GM12878 (cell line): ENCODE measurements around the gene NUDT22. TPM values are rescaled to one million over a fixed set of nuclear protein-coding genes. Genes with fewer than 3 reads are reported as not detected.

ENCODE experiments used
- BHLHE40 ChIP-seq, 2 experiments: fragments of 450-650 bp in 1 of 2; IDR thresholded peaks; 2 replicates each; pipeline ENCODE4 v1.6.1; 2011 to 2017; ENCODE audit warnings: low read depth in 2 of 2, borderline replicate concordance in 1 of 2, improper control_type of control experiment in 1 of 2, low read length in 1 of 2, mild to moderate bottlenecking in 1 of 2
- EGR1 ChIP-seq, 2 experiments: IDR thresholded peaks; 1 replicate in 1 of 2; 2 replicates in 1 of 2; pipeline ENCODE4 v1.6.1; 2011 to 2012; ENCODE audit warnings: low read depth in 2 of 2, low read length in 2 of 2, borderline replicate concordance in 1 of 2, mild to moderate bottlenecking in 1 of 2, moderate library complexity in 1 of 2
- FOXK2 ChIP-seq: fragments of 450-650 bp; IDR thresholded peaks from 2 replicates; pipeline ENCODE4 v1.6.1; 2017; ENCODE audit warnings: mild to moderate bottlenecking, moderate library complexity
- IKZF2 ChIP-seq, 2 experiments: fragments of 450-650 bp; IDR thresholded peaks; 2 replicates each; pipeline ENCODE4 v1.6.1; 2017; ENCODE audit warnings: mild to moderate bottlenecking in 2 of 2, moderate library complexity in 2 of 2
- NFIC ChIP-seq: IDR thresholded peaks from 2 replicates; pipeline ENCODE4 v1.6.1; 2012; ENCODE audit warnings: low read depth, mild to moderate bottlenecking, inconsistent platforms, low read length, moderate library complexity
- NRF1 ChIP-seq: conservative IDR thresholded peaks from 2 replicates; pipeline ENCODE4 v1.6.1; 2011; ENCODE audit warnings: mild to moderate bottlenecking, low read depth, low read length, improper control_type of control experiment
- RFX5 ChIP-seq: IDR thresholded peaks from 2 replicates; pipeline ENCODE4 v1.6.1; 2011; ENCODE audit warnings: low read depth, low read length, improper control_type of control experiment
- SRF ChIP-seq, 2 experiments: IDR thresholded peaks; 2 replicates each; pipeline ENCODE4 v1.6.1; 2011; ENCODE audit warnings: low read depth in 2 of 2, low read length in 2 of 2, mild to moderate bottlenecking in 1 of 2, moderate library complexity in 1 of 2
- TBL1XR1 ChIP-seq: IDR thresholded peaks from 2 replicates; pipeline ENCODE4 v1.6.1; 2012; ENCODE audit warnings: low read depth, low read length, improper control_type of control experiment
- WRNIP1 ChIP-seq: IDR thresholded peaks from 2 replicates; pipeline ENCODE4 v1.6.1; 2011; ENCODE audit warnings: low read depth, low read length, improper control_type of control experiment, borderline replicate concordance
- ZNF384 ChIP-seq: IDR thresholded peaks from 2 replicates; pipeline ENCODE4 v1.6.1; 2012; ENCODE audit warnings: low read depth, mild to moderate bottlenecking, low read length, improper control_type of control experiment, borderline replicate concordance
- polyA plus RNA-seq, 11 experiments: library from polyadenylated mRNA; depleted of rRNA in 4 of 11; unstranded in 6 of 11; stranded (reverse) in 5 of 11; fragments of >200 nt; fragmentation: Nextera tagmentation in 4 of 11; fragmentation: Illumina TruSeq in 1 of 11; extraction: Ambion mirVana in 4 of 11; extraction: Trizol in 1 of 11; gene quantifications; 1 replicate in 1 of 11; 2 replicates in 10 of 11; pipeline versions ENCODE4 v1.2.1 to v1.2.3, GENCODE V29; 2011 to 2016; ENCODE audit warnings: inconsistent platforms in 2 of 11, missing spikeins in 2 of 11, low read depth in 1 of 11
- total RNA-seq, 4 experiments: library from RNA; depleted of rRNA in 3 of 4; stranded (reverse); fragments of >200 nt in 3 of 4; fragmentation: Illumina TruSeq in 1 of 4; extraction: Trizol in 1 of 4; gene quantifications; 2 replicates each; pipeline versions ENCODE4 v1.2.1 to v1.2.3, GENCODE V29; 2013 to 2021
- TF ChIP-seq, protein P1 (sequence below): IDR thresholded peaks from 2 replicates; pipeline ENCODE4 v1.6.1; 2012; ENCODE audit warnings: low read depth, low read length, improper control_type of control experiment
- TF ChIP-seq, protein P2 (sequence below): IDR thresholded peaks from 2 replicates; pipeline ENCODE4 v1.6.1; 2011; ENCODE audit warnings: borderline replicate concordance, low read depth, mild to moderate bottlenecking, moderate library complexity, mixed read lengths, low read length; ENCODE audit not compliant: insufficient read depth; ENCODE audit errors: extremely low read length
- TF ChIP-seq, protein P3 (sequence below): fragments of 450-650 bp; IDR thresholded peaks from 2 replicates; pipeline ENCODE4 v1.6.1; 2017; ENCODE audit warnings: mild to moderate bottlenecking
- TF ChIP-seq, protein P4 (sequence below): IDR thresholded peaks from 2 replicates; pipeline ENCODE4 v1.6.1; 2012; ENCODE audit warnings: improper control_type of control experiment, low read depth, low read length; ENCODE audit not compliant: insufficient replicate concordance
- TF ChIP-seq, protein P5 (sequence below): fragments of 450-650 bp; IDR thresholded peaks from 2 replicates; pipeline ENCODE4 v1.6.1; 2016; ENCODE audit warnings: mild to moderate bottlenecking, moderate library complexity, borderline replicate concordance

NUDT22 gene
- total and polyA plus RNA-seq, 10 of the 15 experiments (the other 5 are each of a cell fraction or from before 2014, with no cell fraction given): 6.7 to 115 (median 64.7) TPM

DNA sequence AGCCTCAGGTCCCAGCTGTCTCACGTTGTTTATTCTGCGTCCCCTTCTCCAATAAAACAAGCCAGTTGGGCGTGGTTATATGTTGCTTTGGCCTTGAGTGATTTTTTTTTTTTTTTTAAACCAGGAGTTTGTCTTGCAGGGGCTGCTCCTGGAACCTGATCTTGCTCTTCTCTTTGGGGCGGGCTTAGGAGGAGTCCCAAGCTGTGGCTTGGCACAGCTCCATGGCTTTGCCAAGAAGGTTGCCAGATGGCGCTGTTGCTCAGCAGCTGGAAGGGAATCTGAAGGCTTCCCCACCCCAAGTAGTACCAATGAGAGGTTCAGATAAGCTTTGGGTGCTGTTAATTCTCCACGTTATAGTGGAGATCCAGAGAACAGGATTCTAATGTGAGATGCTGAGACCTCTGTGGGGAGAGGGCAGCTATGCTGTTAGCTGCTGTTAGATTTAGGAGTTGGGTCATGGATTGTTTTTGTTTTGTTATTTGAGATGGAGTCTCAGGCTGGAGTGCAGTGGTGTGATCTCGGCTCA, 21.5 kb upstream of the NUDT22 start (continued):
- TF ChIP-seq, protein P1, sequence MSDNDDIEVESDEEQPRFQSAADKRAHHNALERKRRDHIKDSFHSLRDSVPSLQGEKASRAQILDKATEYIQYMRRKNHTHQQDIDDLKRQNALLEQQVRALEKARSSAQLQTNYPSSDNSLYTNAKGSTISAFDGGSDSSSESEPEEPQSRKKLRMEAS: no peak
- TF ChIP-seq, protein P2, sequence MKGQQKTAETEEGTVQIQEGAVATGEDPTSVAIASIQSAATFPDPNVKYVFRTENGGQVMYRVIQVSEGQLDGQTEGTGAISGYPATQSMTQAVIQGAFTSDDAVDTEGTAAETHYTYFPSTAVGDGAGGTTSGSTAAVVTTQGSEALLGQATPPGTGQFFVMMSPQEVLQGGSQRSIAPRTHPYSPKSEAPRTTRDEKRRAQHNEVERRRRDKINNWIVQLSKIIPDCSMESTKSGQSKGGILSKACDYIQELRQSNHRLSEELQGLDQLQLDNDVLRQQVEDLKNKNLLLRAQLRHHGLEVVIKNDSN: no peak
- TF ChIP-seq NFIC (no peak), TBL1XR1 (no peak), FOXK2 (no peak), EGR1 (IDR thresholded peaks at IDR 0.05; ENCODE audit: borderline replicate concordance in 1 of 2, low read depth in 2 of 2, low read length in 2 of 2) (no peak), ZNF384 (no peak), IKZF2 (IDR thresholded peaks at IDR 0.05) (no peak), BHLHE40 (IDR thresholded peaks at IDR 0.05; ENCODE audit: borderline replicate concordance in 1 of 2, low read depth in 2 of 2, low read length in 1 of 2) (peak; percentile 14 to 49; a peak in 1 of 4 replicates), WRNIP1 (no peak), RFX5 (no peak), SRF (IDR thresholded peaks at IDR 0.05; ENCODE audit: low read depth in 2 of 2, low read length in 2 of 2) (no peak), NRF1 (no peak)
- TF ChIP-seq, protein P3, sequence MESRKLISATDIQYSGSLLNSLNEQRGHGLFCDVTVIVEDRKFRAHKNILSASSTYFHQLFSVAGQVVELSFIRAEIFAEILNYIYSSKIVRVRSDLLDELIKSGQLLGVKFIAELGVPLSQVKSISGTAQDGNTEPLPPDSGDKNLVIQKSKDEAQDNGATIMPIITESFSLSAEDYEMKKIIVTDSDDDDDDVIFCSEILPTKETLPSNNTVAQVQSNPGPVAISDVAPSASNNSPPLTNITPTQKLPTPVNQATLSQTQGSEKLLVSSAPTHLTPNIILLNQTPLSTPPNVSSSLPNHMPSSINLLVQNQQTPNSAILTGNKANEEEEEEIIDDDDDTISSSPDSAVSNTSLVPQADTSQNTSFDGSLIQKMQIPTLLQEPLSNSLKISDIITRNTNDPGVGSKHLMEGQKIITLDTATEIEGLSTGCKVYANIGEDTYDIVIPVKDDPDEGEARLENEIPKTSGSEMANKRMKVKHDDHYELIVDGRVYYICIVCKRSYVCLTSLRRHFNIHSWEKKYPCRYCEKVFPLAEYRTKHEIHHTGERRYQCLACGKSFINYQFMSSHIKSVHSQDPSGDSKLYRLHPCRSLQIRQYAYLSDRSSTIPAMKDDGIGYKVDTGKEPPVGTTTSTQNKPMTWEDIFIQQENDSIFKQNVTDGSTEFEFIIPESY: no peak
- TF ChIP-seq, protein P4, sequence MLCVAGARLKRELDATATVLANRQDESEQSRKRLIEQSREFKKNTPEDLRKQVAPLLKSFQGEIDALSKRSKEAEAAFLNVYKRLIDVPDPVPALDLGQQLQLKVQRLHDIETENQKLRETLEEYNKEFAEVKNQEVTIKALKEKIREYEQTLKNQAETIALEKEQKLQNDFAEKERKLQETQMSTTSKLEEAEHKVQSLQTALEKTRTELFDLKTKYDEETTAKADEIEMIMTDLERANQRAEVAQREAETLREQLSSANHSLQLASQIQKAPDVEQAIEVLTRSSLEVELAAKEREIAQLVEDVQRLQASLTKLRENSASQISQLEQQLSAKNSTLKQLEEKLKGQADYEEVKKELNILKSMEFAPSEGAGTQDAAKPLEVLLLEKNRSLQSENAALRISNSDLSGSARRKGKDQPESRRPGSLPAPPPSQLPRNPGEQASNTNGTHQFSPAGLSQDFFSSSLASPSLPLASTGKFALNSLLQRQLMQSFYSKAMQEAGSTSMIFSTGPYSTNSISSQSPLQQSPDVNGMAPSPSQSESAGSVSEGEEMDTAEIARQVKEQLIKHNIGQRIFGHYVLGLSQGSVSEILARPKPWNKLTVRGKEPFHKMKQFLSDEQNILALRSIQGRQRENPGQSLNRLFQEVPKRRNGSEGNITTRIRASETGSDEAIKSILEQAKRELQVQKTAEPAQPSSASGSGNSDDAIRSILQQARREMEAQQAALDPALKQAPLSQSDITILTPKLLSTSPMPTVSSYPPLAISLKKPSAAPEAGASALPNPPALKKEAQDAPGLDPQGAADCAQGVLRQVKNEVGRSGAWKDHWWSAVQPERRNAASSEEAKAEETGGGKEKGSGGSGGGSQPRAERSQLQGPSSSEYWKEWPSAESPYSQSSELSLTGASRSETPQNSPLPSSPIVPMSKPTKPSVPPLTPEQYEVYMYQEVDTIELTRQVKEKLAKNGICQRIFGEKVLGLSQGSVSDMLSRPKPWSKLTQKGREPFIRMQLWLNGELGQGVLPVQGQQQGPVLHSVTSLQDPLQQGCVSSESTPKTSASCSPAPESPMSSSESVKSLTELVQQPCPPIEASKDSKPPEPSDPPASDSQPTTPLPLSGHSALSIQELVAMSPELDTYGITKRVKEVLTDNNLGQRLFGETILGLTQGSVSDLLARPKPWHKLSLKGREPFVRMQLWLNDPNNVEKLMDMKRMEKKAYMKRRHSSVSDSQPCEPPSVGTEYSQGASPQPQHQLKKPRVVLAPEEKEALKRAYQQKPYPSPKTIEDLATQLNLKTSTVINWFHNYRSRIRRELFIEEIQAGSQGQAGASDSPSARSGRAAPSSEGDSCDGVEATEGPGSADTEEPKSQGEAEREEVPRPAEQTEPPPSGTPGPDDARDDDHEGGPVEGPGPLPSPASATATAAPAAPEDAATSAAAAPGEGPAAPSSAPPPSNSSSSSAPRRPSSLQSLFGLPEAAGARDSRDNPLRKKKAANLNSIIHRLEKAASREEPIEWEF: no peak
- TF ChIP-seq, protein P5, sequence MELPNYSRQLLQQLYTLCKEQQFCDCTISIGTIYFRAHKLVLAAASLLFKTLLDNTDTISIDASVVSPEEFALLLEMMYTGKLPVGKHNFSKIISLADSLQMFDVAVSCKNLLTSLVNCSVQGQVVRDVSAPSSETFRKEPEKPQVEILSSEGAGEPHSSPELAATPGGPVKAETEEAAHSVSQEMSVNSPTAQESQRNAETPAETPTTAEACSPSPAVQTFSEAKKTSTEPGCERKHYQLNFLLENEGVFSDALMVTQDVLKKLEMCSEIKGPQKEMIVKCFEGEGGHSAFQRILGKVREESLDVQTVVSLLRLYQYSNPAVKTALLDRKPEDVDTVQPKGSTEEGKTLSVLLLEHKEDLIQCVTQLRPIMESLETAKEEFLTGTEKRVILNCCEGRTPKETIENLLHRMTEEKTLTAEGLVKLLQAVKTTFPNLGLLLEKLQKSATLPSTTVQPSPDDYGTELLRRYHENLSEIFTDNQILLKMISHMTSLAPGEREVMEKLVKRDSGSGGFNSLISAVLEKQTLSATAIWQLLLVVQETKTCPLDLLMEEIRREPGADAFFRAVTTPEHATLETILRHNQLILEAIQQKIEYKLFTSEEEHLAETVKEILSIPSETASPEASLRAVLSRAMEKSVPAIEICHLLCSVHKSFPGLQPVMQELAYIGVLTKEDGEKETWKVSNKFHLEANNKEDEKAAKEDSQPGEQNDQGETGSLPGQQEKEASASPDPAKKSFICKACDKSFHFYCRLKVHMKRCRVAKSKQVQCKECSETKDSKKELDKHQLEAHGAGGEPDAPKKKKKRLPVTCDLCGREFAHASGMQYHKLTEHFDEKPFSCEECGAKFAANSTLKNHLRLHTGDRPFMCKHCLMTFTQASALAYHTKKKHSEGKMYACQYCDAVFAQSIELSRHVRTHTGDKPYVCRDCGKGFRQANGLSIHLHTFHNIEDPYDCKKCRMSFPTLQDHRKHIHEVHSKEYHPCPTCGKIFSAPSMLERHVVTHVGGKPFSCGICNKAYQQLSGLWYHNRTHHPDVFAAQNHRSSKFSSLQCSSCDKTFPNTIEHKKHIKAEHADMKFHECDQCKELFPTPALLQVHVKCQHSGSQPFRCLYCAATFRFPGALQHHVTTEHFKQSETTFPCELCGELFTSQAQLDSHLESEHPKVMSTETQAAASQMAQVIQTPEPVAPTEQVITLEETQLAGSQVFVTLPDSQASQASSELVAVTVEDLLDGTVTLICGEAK: no peak
